ENCODE measurements around the gene OR10H3. TPM values are rescaled to one million over a fixed set of nuclear protein-coding genes. Genes with fewer than 3 reads are reported as not detected.
"Not testable (repeated sequence)": the region's sequence is repeated elsewhere in the genome, so short reads cannot be mapped to it uniquely, and the experiment has no call there.

OR10H3 gene
- polyA plus RNA-seq, 1 of the 3 experiments (the other 2 are of a cell fraction) = not detected

DNA sequence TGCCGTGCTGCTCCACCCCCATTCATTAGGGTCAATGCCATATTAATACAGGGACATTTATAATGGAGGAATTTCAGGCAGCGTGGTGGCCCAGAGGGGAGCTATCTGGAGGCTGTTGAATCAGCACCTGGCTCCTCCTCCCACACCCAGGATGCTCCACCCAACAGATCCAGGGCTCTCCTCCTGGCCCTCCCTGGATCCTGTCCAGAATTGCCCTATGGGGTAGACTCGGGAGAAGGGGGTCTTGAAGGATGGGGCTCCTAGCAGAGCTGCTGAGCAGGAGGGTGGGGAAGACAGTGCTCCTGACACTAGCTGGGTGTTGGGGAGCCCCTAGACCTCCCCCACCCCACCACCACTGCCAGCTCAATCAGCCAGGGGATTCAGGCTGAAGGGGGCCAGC is 44.4 kb downstream of the OR10H3 start:
- Histone ChIP-seq H3K36me3 (replicated peaks in 1 of 2; ENCODE audit: control insufficient read depth in 1 of 2, insufficient read depth in 2 of 2, low read length in 1 of 2) (no peaks in the 10 kb centered on the region), H4K20me1 (ENCODE audit: insufficient read depth) (no peaks in the 10 kb centered on the region), H2AFZ (ENCODE audit: low read depth) (no peak overlapping the region), H3K27me3 (ENCODE audit: insufficient read depth) (no peaks in the 10 kb centered on the region), H3K4me1 (ENCODE audit: control insufficient read depth in 1 of 2, insufficient read depth in 2 of 2, low read depth in 1 of 2, low read length in 1 of 2) (no peaks in the 10 kb centered on the region), H3F3A (replicated peaks; ENCODE audit: insufficient read depth) (no peaks in the 10 kb centered on the region), H3K9me2 (no peaks in the 10 kb centered on the region), H3K79me2 (ENCODE audit: insufficient read depth) (no peaks in the 10 kb centered on the region), H3K4me2 (no peak overlapping the region), H3K9me3 (no peaks in the 10 kb centered on the region), H3K27ac (ENCODE audit: low read depth in 2 of 2, low read length in 1 of 2) (no peak overlapping the region), H3K9ac (no peak overlapping the region), H3K4me3 (ENCODE audit: low read depth in 2 of 2, low read length in 1 of 2) (no peak overlapping the region)
- WGBS (ENCODE audit: low lambda C conversion rate) = 0% methylated on average over 2 of the region's 3 CpGs
- TF ChIP-seq TCF12 (IDR thresholded peaks at IDR 0.05) (no peak), EP300 (IDR thresholded peaks at IDR 0.05; ENCODE audit: borderline replicate concordance in 1 of 2, low read depth in 1 of 2, low read length in 1 of 2) (no peak), MXI1 (IDR thresholded peaks at IDR 0.05; ENCODE audit: low read depth, low read length) (no peak), EZH2phosphoT487 (IDR thresholded peaks at IDR 0.05; ENCODE audit: borderline replicate concordance, low read depth) (no peak)
- TF ChIP-seq, protein P1, sequence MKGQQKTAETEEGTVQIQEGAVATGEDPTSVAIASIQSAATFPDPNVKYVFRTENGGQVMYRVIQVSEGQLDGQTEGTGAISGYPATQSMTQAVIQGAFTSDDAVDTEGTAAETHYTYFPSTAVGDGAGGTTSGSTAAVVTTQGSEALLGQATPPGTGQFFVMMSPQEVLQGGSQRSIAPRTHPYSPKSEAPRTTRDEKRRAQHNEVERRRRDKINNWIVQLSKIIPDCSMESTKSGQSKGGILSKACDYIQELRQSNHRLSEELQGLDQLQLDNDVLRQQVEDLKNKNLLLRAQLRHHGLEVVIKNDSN (IDR thresholded peaks at IDR 0.05; ENCODE audit: borderline replicate concordance, low read depth) = no peak
- TF ChIP-seq, protein P2, sequence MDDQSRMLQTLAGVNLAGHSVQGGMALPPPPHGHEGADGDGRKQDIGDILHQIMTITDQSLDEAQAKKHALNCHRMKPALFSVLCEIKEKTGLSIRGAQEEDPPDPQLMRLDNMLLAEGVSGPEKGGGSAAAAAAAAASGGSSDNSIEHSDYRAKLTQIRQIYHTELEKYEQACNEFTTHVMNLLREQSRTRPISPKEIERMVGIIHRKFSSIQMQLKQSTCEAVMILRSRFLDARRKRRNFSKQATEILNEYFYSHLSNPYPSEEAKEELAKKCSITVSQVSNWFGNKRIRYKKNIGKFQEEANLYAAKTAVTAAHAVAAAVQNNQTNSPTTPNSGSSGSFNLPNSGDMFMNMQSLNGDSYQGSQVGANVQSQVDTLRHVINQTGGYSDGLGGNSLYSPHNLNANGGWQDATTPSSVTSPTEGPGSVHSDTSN (IDR thresholded peaks at IDR 0.05) = no peak
- TF ChIP-seq, protein P3, sequence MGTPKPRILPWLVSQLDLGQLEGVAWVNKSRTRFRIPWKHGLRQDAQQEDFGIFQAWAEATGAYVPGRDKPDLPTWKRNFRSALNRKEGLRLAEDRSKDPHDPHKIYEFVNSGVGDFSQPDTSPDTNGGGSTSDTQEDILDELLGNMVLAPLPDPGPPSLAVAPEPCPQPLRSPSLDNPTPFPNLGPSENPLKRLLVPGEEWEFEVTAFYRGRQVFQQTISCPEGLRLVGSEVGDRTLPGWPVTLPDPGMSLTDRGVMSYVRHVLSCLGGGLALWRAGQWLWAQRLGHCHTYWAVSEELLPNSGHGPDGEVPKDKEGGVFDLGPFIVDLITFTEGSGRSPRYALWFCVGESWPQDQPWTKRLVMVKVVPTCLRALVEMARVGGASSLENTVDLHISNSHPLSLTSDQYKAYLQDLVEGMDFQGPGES (IDR thresholded peaks at IDR 0.05; ENCODE audit: low read depth, low read length) = no peak
- ChIA-PET CTCF (no interaction called here), POLR2A (no interaction called here)
- DNase-seq = no peak

DNA sequence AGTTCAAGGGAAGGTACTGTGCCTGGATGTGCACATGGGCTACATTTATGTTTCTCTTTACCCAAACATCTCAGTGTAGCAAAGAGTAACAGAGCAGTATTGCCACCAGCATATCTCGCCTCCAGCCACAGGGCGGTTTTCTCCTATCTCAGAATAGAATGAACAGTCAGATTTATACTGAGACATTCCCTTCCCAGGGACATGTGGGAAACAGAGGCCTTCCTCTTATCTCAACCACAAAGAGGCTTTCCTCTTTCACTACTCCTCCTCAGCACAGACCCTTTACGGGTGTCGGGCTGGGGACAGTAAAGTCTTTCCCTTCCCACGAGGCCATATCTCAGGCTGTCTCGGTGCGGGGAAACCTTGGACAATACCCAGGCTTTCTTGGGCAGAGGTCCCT is 45.1 kb downstream of the OR10H3 start:
- H3K9me2 ChIP-seq; H3K27ac ChIP-seq (ENCODE audit: low read depth in 2 of 2, low read length in 1 of 2); H3K79me2 ChIP-seq (ENCODE audit: insufficient read depth); H3K9ac ChIP-seq; H3K27me3 ChIP-seq (ENCODE audit: insufficient read depth); H2AFZ ChIP-seq (ENCODE audit: low read depth); H3K4me2 ChIP-seq; H3K9me3 ChIP-seq; H3K36me3 ChIP-seq (replicated peaks in 1 of 2; ENCODE audit: control insufficient read depth in 1 of 2, insufficient read depth in 2 of 2, low read length in 1 of 2); POLR2A ChIA-PET; H3F3A ChIP-seq (replicated peaks; ENCODE audit: insufficient read depth); CTCF ChIA-PET; H4K20me1 ChIP-seq (ENCODE audit: insufficient read depth); DNase-seq; H3K4me1 ChIP-seq (ENCODE audit: control insufficient read depth in 1 of 2, insufficient read depth in 2 of 2, low read depth in 1 of 2, low read length in 1 of 2); H3K4me3 ChIP-seq (ENCODE audit: low read depth in 2 of 2, low read length in 1 of 2): not testable (repeated sequence)
- whole genome bisulfite sequencing (ENCODE audit: low lambda C conversion rate) = 3% methylated on average over 7 of the region's 7 CpGs

DNA sequence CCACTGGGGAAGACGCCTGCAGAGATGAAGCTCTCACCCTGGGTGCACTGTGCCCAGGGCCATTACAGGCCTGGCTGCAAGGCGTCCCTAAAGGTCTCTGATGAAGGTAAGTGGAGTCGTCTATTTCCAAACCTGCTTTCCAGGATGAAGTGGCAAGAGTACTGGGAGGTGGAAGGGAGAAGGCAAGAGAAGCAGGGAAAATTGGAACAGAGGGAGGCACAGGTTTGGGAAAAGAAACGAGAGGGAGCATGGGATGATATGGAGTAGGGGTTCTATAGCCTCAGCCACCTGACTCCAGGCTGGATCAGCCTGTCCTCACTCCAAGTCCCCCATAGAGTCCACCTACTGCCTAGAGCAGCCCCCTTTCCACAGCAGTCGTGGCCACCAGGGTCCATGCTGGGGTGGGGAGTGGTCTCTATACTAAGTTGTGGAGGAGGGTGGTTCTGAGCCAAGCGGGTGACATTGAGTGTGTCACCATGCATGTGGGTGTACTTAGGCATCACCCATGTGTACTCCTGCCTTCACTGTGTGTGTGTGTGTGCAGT is 49.9 kb downstream of the OR10H3 start, which contains the start of gene OR10H5:
Gene OR10H5, plus strand, starts transcription at position 51 of the 545 bp plus-strand sequence. CDS start 6,388 bp downstream, outside the sequence.
- no peak within 1 kb of the TSS for H3K9ac ChIP-seq
- ChIA-PET POLR2A (no interaction called here), CTCF (no interaction called here)
- no peaks in the 10 kb centered on the region for H3K9me3 ChIP-seq
- H3K4me2 ChIP-seq = no peak within 1 kb of the TSS
- no peaks in the 10 kb centered on the region for H3K27me3 ChIP-seq (ENCODE audit: insufficient read depth)
- TF ChIP-seq FOXM1 (IDR thresholded peaks at IDR 0.05; ENCODE audit: low read depth) (no peak), GABPA (IDR thresholded peaks at IDR 0.05; ENCODE audit: low read depth) (no peak), SIN3A (IDR thresholded peaks at IDR 0.05; ENCODE audit: borderline replicate concordance, low read depth, low read length) (no peak), MXI1 (IDR thresholded peaks at IDR 0.05; ENCODE audit: low read depth, low read length) (no peak), RFX5 (IDR thresholded peaks at IDR 0.05; ENCODE audit: low read length) (no peak), YY1 (IDR thresholded peaks at IDR 0.05; ENCODE audit: low read depth) (no peak), TAF1 (IDR thresholded peaks at IDR 0.05; ENCODE audit: borderline replicate concordance, low read depth, low read length) (no peak), ELF1 (IDR thresholded peaks at IDR 0.05) (no peak), GATA2 (CRISPR knock-in tag; IDR thresholded peaks at IDR 0.05) (no peak), SMC3 (IDR thresholded peaks at IDR 0.05; ENCODE audit: low read depth, low read length) (no peak), RCOR1 (IDR thresholded peaks at IDR 0.05; ENCODE audit: low read length) (no peak), RXRA (IDR thresholded peaks at IDR 0.05; ENCODE audit: borderline replicate concordance, low read depth) (no peak), EP300 (IDR thresholded peaks at IDR 0.05; ENCODE audit: borderline replicate concordance in 1 of 2, low read depth in 1 of 2, low read length in 1 of 2) (no peak)
- TF ChIP-seq, protein P4, sequence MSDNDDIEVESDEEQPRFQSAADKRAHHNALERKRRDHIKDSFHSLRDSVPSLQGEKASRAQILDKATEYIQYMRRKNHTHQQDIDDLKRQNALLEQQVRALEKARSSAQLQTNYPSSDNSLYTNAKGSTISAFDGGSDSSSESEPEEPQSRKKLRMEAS (IDR thresholded peaks at IDR 0.05; ENCODE audit: low read depth) = no peak
- H2AFZ ChIP-seq (ENCODE audit: low read depth) = no peak within 1 kb of the TSS
- no peaks in the 10 kb centered on the region for H4K20me1 ChIP-seq (ENCODE audit: insufficient read depth)
- no peaks in the 10 kb centered on the region for H3K36me3 ChIP-seq (replicated peaks in 1 of 2; ENCODE audit: control insufficient read depth in 1 of 2, insufficient read depth in 2 of 2, low read length in 1 of 2)
- H3K79me2 ChIP-seq (ENCODE audit: insufficient read depth) = no peaks in the 10 kb centered on the region
- no peaks in the 10 kb centered on the region for H3F3A ChIP-seq (replicated peaks; ENCODE audit: insufficient read depth)
- no peaks in the 10 kb centered on the region for H3K4me1 ChIP-seq (ENCODE audit: control insufficient read depth in 1 of 2, insufficient read depth in 2 of 2, low read depth in 1 of 2, low read length in 1 of 2)
- no peak within 1 kb of the TSS for H3K27ac ChIP-seq (ENCODE audit: low read depth in 2 of 2, low read length in 1 of 2)
- WGBS (ENCODE audit: low lambda C conversion rate) = 2% methylated on average over 6 of the region's 6 CpGs
- H3K9me2 ChIP-seq = no peaks in the 10 kb centered on the region
- H3K4me3 ChIP-seq (ENCODE audit: low read depth in 2 of 2, low read length in 1 of 2) = no peak within 1 kb of the TSS
- no peak for DNase-seq

Data from SK-N-SH (cell line).